Epithelial cell of proximal tubule (primary cell): ENCODE results near the gene MAST4. TPM values are rescaled to one million over a fixed set of nuclear protein-coding genes. Genes with fewer than 3 reads are reported as not detected.

ENCODE experiments used
- DNase-seq: peaks from one replicate; pipeline ENCODE4 v3.0.0-alpha.2; 2011; ENCODE audit warnings: low read depth
- H3K4me3 ChIP-seq: 2 replicates; pipeline ENCODE4 v1.5.1; 2011; ENCODE audit warnings: low read depth, mild to moderate bottlenecking, low read length
- total RNA-seq: library from RNA; depleted of rRNA; stranded (reverse); fragments of >200 nt; gene quantifications from 2 replicates; pipeline ENCODE4 v1.2.3, GENCODE V29; 2015
- TF ChIP-seq, protein P1 (sequence below): conservative IDR thresholded peaks from 2 replicates; pipeline ENCODE4 v1.5.1; 2012; ENCODE audit warnings: low read depth, mild to moderate bottlenecking, low read length

The MAST4 gene
- total RNA-seq, 1 donor from 2014 or later = 17.3 TPM

DNA sequence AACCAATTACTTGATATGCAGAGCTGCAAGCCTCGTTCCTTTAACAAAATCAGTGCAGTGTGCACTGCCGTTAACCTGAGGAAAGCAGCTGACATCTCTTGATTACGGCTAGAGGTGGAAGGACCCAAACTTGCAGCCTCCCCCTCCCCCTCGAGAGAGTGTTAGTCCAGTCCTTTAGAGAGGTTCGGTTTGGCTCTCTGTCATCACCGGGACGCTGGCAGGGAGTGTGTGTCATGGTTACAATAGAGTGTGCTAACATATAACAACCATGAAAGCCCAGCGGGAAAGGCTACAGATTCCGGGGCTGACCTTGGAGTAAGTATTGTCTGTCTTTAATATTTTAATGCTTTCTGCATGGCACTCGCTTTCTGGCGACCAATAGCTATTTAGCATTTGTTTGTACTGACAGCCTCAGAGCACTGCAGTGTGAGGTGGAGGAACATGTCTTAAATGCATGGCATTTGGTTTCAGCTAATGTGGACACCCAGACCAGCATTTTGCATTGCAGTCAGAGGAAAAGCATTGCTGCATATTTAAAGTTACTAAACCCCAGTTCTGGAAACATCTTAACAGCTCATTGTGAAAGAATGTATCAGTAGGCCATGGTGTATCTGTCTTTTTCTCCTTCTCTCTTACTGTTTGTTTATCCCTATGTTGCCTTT, 362.9 kb downstream of the MAST4 start:
- peak; percentile 18 for DNase-seq
- TF ChIP-seq, protein P1, sequence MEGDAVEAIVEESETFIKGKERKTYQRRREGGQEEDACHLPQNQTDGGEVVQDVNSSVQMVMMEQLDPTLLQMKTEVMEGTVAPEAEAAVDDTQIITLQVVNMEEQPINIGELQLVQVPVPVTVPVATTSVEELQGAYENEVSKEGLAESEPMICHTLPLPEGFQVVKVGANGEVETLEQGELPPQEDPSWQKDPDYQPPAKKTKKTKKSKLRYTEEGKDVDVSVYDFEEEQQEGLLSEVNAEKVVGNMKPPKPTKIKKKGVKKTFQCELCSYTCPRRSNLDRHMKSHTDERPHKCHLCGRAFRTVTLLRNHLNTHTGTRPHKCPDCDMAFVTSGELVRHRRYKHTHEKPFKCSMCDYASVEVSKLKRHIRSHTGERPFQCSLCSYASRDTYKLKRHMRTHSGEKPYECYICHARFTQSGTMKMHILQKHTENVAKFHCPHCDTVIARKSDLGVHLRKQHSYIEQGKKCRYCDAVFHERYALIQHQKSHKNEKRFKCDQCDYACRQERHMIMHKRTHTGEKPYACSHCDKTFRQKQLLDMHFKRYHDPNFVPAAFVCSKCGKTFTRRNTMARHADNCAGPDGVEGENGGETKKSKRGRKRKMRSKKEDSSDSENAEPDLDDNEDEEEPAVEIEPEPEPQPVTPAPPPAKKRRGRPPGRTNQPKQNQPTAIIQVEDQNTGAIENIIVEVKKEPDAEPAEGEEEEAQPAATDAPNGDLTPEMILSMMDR = no peak
- H3K4me3 ChIP-seq = no peak overlapping the region

DNA sequence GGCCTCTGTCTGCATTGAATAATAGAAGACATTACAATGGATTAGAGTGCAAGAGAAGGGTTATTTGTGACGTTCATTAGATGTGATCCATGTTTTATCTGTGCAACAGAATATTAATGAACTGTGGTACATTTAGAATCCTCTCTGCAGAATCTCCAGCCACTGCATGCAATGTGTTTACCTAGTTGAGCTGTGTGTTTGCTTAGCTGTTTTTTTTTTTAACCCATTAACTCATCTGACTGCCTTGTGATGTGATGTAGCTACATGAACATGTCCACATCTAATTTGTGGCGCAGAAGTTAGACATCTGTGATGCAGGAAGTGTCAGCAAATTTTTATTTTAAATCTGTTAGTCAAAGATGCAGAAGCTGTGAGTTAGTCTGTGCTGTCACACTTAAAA, 363.5 kb downstream of the MAST4 start:
- H3K4me3 ChIP-seq = no peak overlapping the region
- TF ChIP-seq, protein P1 = no peak
- no peak for DNase-seq

DNA sequence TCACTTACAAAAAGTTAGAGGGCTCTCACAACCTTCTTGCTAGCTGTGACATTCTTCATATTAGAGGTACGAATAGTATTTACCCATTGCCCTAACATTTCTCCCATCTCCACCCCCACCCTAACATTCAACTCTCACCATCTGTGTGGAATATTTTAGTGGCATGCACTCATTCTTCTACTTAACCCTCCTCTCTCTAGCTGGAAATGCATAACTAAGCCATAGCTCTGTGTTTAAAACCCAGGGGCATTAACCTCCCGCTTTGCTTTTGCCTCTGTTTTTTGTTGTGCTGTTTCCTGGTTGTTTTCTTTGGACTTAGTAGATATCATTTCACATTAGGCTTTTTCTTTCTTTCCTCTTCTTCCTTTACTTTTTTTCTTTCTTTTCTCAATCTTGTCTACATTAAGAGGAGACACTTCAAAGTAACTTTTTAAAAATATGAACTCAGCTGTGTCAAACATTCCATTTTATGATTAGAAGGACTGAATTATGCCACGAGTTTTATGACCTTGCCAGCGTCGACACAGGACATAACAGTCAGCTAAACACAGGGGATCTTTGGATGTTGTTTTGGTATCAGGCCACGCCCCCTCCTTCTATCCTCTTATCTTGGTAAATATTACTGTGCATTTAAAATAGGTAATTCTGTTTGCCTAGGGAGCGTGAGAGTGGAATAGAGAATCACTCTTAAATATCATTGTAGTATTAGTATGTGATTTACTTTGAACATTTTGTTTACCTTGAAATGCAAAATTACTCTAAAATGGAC, 364.4 kb downstream of the MAST4 start:
- no peak overlapping the region for H3K4me3 ChIP-seq
- TF ChIP-seq, protein P1 = no peak
- no peak for DNase-seq

DNA sequence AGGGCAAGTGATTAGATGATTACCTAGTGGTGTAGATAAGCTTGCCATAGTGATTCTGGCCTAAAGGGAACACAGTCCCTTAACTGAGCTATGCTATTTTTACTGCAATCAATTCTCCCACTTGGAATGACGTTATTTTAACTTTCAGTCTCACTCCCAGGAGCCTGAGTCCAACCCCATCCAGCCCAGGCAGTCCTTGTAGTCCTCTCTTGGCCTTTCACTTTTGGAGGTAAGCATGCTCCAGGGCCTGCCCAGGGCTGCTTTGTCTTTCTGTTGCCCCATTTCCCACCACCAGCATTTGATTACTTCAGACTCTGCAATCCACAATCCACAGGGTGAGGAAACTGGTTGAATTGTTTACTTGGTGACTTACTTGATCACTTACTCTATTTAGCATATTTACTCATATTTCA, 367.4 kb downstream of the MAST4 start:
- H3K4me3 ChIP-seq = no peak overlapping the region
- no peak for DNase-seq
- TF ChIP-seq, protein P1 = no peak

DNA sequence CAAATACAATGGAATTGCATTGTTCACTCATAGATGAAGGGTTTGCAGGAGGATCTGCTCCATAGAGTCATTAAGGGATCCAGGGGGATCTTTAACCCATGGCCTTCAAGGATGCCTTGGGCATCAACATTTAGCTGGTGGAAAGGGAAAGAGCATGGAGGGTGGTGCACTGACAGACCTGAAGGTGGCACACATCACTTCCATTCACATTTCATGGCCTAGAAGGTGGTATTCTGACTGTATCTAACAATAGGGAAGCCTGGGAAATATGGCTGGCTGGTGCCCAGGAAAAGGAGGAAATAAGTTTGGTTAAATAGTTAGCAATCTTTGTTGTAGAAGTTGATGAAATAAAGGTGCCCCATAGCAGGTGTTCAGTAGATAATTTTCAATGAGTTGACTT, 370.2 kb downstream of the MAST4 start:
- no peak for DNase-seq
- TF ChIP-seq, protein P1 = peak; percentile 39
- H3K4me3 ChIP-seq = no peak overlapping the region

DNA sequence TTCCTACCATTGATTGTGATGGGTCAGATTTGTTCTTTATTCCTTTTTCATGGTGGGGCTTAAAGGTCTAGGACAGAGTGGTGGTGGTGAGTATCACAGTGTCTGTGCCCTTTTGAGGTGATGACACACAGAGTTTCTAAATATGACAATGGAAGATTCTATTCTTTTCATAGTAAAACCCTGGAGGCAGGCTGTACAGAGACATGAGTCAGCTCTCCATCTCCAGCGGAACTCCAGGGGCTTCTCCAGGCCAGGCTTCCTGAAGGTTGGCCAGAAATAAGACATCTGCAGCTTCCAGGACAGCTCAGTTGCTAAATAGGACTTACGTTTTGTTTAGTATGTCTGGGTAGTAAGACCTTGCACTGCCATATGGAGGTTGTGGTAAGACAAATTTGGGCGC, 370.9 kb downstream of the MAST4 start:
- H3K4me3 ChIP-seq = no peak overlapping the region
- TF ChIP-seq, protein P1 = no peak
- no peak for DNase-seq
